Stimulated activated CD4-positive, alpha-beta T cell treated with anti-CD3 and anti-CD28 coated beads, TNF-alpha, amount 100 ng/mL, for 1 hour (primary cell): ENCODE data around the gene PCBP2.

Experiments
- DNase-seq, 3 donors: peaks; one replicate each; pipeline ENCODE4 v3.0.0-alpha.2; 2020; ENCODE audit warnings: low read depth in 3 of 3, low spot score in 1 of 3

Gene PCBP2

DNA sequence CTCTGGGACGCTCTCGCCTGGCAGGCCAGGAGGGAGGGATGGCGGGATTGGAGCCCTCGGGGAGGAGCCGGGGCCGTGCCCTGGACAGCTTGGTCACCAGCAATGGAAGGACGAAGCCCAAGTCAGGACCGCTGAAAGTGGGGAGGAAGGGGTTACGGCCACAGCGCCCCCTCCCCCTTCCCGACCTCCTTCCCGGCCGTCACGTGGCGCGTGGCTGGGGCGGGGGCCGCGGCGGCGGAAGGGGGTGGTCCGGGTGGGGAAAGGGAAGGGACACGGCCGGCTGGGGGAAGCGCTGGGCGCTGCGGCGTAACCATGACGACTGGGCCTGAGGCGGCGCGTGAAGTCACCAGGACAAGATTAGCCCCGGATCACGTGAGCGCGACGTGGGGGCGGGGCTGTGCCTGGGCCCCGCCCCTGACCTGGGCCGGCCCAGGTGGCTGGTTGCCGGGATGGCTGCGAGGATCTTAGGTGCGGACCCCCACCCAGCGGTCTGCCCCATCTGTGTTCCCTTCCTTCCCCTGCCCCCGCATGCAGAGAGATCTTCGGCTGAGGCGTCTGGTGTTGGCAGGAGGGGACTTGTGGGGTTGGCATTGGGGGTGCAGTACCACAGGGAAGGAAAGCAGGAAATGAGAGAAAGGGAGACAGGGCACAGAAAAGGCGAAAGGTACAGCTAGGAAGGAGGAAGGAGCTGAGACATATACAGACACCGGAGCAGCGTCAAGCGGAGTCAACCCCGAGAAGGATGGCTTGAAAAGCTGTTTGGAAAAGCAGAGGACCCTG lies 41.1 kb downstream of the PCBP2 start:
- peak; percentile 66 to 81 (median 68) for DNase-seq

DNA sequence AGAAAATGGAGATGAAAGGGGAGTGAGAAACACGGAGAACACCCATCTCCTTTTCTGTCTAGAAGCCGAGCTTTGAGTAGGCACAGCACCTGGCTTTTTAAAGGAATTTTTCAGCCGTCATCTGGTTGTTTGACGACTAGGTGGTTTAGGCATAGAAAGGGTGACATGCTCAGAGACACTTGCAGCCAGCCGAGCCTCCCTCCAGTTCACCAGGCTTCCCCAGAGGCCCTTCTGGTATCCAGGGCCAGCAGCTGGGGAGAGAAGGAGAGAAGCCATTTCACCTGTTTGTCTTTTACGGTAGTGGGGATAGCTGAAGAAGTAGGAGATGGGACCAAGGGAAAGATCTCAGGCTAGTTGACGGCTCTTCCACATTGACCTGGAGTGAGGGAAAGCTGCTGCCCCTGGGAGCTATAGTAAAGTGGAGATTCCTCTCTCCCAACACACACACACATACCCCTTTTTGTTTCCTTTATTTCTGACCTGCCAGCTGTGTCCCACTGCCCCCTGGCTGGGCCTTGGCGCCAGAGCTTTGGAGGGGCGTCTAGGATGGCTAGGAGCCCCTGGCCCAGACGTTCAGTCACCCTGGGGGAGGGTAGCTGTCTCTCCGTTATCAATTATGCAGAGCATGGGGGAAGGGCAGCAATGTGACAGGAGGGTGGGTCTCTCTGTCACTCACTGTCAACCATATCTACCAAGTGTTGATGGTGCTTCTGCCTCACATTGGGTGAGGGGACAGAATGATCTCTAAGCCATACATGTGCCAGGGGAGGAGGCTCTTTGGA lies 41.9 kb downstream of the PCBP2 start:
- DNase-seq = no peak

DNA sequence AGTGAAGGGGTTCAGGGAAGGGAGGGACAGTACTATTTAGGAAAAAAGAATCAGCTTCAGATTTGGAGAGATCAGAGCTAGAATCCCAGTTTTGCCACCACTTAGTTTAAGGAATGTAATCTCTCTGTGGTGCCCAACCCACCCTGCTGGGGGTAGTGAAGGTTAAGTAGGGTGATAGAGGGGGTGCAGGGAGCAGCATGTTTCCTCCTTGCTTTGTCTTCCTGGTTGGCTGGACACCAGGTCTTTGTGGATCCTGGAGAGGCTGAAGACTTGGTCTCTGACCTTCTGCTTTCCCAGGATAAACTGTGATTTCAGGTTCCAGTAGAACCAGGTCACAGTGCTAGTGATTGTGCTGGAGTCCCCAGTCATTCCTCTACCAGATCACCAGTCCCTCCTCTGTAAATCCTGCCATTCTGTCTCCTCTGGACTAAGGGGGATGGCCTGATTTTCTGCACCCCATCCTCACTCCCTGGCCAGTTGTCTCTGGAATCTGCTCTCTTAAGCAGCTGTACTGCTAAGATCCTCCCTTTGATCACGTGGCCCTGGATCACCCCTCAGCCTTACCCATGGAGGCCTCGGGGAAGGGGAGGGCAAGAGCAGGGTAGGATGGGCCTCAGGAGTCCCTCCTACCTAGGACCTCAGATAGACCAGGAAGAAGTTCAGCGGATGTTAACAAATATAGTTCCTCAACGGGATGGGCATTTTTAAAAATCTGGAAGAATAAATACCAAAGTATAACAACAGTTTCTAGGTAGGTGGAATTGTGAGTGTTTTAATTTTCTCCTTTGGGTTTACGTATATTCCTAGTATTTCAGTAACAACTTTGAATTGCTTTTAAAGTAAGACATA lies 44.2 kb downstream of the PCBP2 start:
- no peak for DNase-seq

- no peak for DNase-seq
These were observed 44.8 kb downstream of the PCBP2 start for GRCh38 chr12:53496752-53497032.

GRCh38 chr12:53497461-53497860 lies 45.6 kb downstream of the PCBP2 start:
- no peak for DNase-seq

GRCh38 chr12:53498235-53498630 lies 46.3 kb downstream of the PCBP2 start:
- no peak for DNase-seq

GRCh38 chr12:53499266-53500141 lies 47.6 kb downstream of the PCBP2 start, which contains the start of gene MAP3K12:
TSS of gene MAP3K12 (minus strand) at chr12:53499458. CDS start at chr12:53487391, 12,067 bp downstream.
- peak in 1 of 3 donors; percentile 43 for DNase-seq

GRCh38 chr12:53500142-53500775 lies 48.4 kb downstream of the PCBP2 start:
- no peak for DNase-seq

DNA sequence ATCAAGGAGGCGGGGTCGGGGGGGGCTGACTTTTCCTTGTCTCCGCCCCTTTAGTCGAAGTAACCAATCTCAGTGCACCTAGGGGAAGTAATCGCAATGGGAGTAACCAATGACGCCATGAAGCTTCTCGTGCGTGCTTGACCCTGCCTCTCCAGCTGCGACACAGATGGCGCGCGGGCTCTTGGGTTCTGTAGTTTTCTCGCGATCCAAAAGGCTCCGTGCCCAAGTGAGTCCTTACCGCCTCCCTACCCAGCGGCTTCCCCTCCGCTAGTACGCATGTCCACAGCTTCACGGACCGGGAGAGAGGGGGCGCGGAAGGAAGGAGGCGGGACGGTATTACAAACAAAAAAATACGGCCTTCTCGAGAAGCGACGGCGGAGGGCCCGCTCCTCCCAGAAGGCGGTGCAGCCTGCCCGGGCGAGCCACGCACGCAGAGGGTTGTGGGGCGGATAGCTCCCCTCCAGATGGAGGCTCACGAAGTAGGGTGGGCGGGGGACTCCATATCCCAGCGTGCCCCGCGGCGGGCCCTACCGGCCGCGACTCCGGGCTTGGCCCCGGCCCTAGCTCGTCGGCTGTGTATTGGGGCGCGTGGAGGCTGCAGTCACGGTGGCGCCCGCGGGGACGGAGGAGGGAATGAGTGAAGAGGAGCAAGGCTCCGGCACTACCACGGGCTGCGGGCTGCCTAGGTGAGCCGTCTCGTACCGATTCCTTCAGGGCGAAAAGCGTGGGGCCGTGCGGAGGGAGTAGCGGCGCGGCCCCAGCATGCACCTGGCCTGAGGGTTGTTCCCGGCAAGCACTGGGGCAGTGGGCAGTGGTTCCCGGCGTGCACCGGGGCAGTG lies 49.1 kb downstream of the PCBP2 start, which contains the start of gene TARBP2:
Gene TARBP2, plus strand, starts transcription at position 508 of the 839 bp plus-strand sequence. Its CDS starts 126 bp downstream, at position 634.
- DNase-seq = peak; percentile 92 to 96 (median 95)

GRCh38 chr12:53501615-53502181 lies 49.8 kb downstream of the PCBP2 start:
- no peak for DNase-seq

GRCh38 chr12:53502331-53502730 lies 50.4 kb downstream of the PCBP2 start:
- no peak for DNase-seq

- DNase-seq = no peak
These were observed 51.3 kb downstream of the PCBP2 start for GRCh38 chr12:53502983-53503728.

DNA sequence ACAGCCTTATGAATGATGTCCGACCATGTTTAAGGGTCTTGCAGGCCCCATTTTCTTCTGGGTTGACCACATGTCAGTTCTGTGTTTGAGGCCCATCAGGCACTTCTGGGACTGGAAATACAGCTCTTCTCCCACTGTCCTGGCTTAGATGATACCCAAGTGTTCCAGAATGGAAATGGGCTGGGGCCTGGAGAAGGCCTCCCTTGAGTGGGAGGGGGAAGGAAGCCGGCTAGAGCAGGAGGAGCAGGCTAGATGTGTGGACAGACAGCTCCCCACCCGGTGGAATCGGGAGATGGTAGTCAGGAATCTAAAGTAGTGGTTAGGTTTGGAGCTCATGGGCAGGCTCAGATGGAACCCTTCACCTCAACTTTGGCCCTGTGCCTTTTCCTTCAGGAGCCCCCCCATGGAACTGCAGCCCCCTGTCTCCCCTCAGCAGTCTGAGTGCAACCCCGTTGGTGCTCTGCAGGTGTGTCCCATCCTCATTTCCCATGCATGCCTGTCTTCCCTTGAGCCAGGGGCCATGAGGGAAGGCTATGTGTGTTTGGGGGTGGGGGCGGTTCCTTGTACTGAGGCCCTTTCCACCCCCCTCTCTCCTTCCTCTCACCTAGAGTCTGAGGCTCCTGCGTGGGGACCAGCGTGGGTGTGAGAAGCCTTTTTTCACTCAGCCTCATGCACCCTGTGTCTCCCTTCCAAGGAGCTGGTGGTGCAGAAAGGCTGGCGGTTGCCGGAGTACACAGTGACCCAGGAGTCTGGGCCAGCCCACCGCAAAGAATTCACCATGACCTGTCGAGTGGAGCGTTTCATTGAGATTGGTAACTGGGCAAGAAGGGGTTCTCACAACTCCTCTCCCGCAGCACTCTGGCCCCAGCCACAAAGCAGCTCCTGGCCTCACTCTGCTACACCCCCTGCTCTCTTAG lies 52.4 kb downstream of the PCBP2 start:
- no peak for DNase-seq

DNA sequence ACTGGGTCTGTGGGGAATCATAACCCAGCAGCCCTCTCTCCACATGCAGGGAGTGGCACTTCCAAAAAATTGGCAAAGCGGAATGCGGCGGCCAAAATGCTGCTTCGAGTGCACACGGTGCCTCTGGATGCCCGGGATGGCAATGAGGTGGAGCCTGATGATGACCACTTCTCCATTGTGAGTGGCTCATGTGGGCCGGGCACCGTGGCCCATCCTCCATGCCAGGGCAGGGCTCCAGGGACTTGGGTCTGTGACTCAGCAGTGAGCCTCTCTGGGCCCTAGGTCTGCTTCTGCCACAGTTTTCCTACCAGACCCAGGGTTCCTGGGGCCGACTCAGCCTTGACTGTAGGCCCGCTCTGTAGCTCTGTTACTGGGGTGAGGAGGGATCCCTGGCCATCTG lies 53.2 kb downstream of the PCBP2 start:
- no peak for DNase-seq

GRCh38 chr12:53505555-53506449 lies 53.9 kb downstream of the PCBP2 start:
- no peak for DNase-seq

- DNase-seq = no peak
These were observed 54.5 kb downstream of the PCBP2 start for GRCh38 chr12:53506450-53506785.
